Effector memory CD8-positive, alpha-beta T cell (primary cell): Measurements from ENCODE around the gene ERICH2.

ENCODE experiments used
- ATAC-seq: fragments of 150-1000 bp; cut with Tn5 transposase; replicated peaks from 2 replicates; pipeline ENCODE4 v1.10.0; 2021; ENCODE audit warnings: mild to moderate bottlenecking, moderate library complexity
- DNase-seq, 3 experiments: peaks; one replicate each; pipeline ENCODE4 v3.0.0; 2021
- H3K27ac Mint-ChIP-seq, 2 donors: one replicate each; pipeline ENCODE4 v1.8.0; 2022; ENCODE audit warnings: mild to moderate bottlenecking in 2 of 2, mixed read lengths in 2 of 2, moderate library complexity in 2 of 2
- H3K27me3 Mint-ChIP-seq, 2 donors: one replicate each; pipeline ENCODE4 v1.8.0; 2022; ENCODE audit warnings: mixed read lengths in 2 of 2
- H3K36me3 Mint-ChIP-seq: one replicate; pipeline ENCODE4 v1.8.0; 2022; ENCODE audit warnings: mild to moderate bottlenecking, moderate library complexity, mixed read lengths; ENCODE audit not compliant: insufficient read depth
- H3K4me1 Mint-ChIP-seq, 2 donors: one replicate each; pipeline ENCODE4 v1.8.0; 2022; ENCODE audit warnings: low read depth in 2 of 2, mixed read lengths in 2 of 2
- H3K4me3 Mint-ChIP-seq, 2 donors: one replicate each; pipeline ENCODE4 v1.8.0; 2022; ENCODE audit warnings: mild to moderate bottlenecking in 2 of 2, mixed read lengths in 2 of 2, moderate library complexity in 2 of 2
- H3K9me3 Mint-ChIP-seq, 2 donors: one replicate each; pipeline ENCODE4 v1.8.0; 2022; ENCODE audit warnings: mixed read lengths in 2 of 2

ERICH2 gene

GRCh38 chr2:170823088-170823897, 53.1 kb downstream of the ERICH2 start:
- peaks cover 30 to 34% of the 10 kb centered on the region in 2 donors for H3K4me1 Mint-ChIP-seq
- peaks cover 85 to 98% of the 10 kb centered on the region in 2 donors for H3K27me3 Mint-ChIP-seq
- H3K9me3 Mint-ChIP-seq: no peaks in the 10 kb centered on the region
- H3K27ac Mint-ChIP-seq: no peak overlapping the region
- no peak for ATAC-seq
- H3K36me3 Mint-ChIP-seq: no peaks in the 10 kb centered on the region
- peak overlapping the region; percentile 85 for H3K4me3 Mint-ChIP-seq
- no peak for DNase-seq

- no peak for ATAC-seq
- H3K27ac Mint-ChIP-seq: no peak overlapping the region
- H3K4me1 Mint-ChIP-seq: peaks cover 24 to 28% of the 10 kb centered on the region in 2 donors
- H3K36me3 Mint-ChIP-seq: no peaks in the 10 kb centered on the region
- H3K4me3 Mint-ChIP-seq: peak overlapping the region; percentile 17 to 25
- H3K9me3 Mint-ChIP-seq: no peaks in the 10 kb centered on the region
- H3K27me3 Mint-ChIP-seq: peaks cover 85 to 98% of the 10 kb centered on the region in 2 donors
- no peak for DNase-seq
These were observed 53.7 kb downstream of the ERICH2 start for GRCh38 chr2:170823898-170824215.

GRCh38 chr2:170824526-170825015, 54.4 kb downstream of the ERICH2 start:
- H3K9me3 Mint-ChIP-seq: no peaks in the 10 kb centered on the region
- no peak for ATAC-seq
- peaks cover 84 to 98% of the 10 kb centered on the region in 2 donors for H3K27me3 Mint-ChIP-seq
- peak overlapping the region in 1 of 2 donors; percentile 25 for H3K4me3 Mint-ChIP-seq
- no peaks in the 10 kb centered on the region for H3K36me3 Mint-ChIP-seq
- H3K27ac Mint-ChIP-seq: no peak overlapping the region
- no peak for DNase-seq
- peaks cover 24 to 26% of the 10 kb centered on the region in 2 donors for H3K4me1 Mint-ChIP-seq

GRCh38 chr2:170827841-170828532, 57.8 kb downstream of the ERICH2 start:
- Mint-ChIP-seq H3K27me3 (peaks cover 73 to 83% of the 10 kb centered on the region in 2 donors), H3K9me3 (no peaks in the 10 kb centered on the region), H3K4me1 (peaks cover 0 to 2% of the 10 kb centered on the region in 2 donors), H3K4me3 (no peak overlapping the region), H3K36me3 (peaks cover 2% of the 10 kb centered on the region), H3K27ac (no peak overlapping the region)
- ATAC-seq (no peak), DNase-seq (no peak)

- H3K4me3 Mint-ChIP-seq: no peak overlapping the region
- DNase-seq (no peak), ATAC-seq (no peak)
- H3K27me3 Mint-ChIP-seq: peaks cover 75 to 80% of the 10 kb centered on the region in 2 donors
- peaks cover 0 to 2% of the 10 kb centered on the region in 2 donors for H3K4me1 Mint-ChIP-seq
- peaks cover 2% of the 10 kb centered on the region for H3K36me3 Mint-ChIP-seq
- H3K27ac Mint-ChIP-seq: no peak overlapping the region
- no peaks in the 10 kb centered on the region for H3K9me3 Mint-ChIP-seq
These were observed 58.3 kb downstream of the ERICH2 start for GRCh38 chr2:170828533-170828916.

- DNase-seq: no peak
- Mint-ChIP-seq H3K36me3 (peaks cover 2% of the 10 kb centered on the region), H3K27me3 (peaks cover 72 to 75% of the 10 kb centered on the region in 2 donors), H3K4me1 (no peaks in the 10 kb centered on the region), H3K9me3 (no peaks in the 10 kb centered on the region), H3K27ac (no peak overlapping the region), H3K4me3 (no peak overlapping the region)
- no peak for ATAC-seq
These were observed 58.9 kb downstream of the ERICH2 start for GRCh38 chr2:170829036-170829435.

GRCh38 chr2:170830166-170830565, 60.0 kb downstream of the ERICH2 start:
- H3K36me3 Mint-ChIP-seq: peaks cover 2% of the 10 kb centered on the region

GRCh38 chr2:170831115-170831514, 60.9 kb downstream of the ERICH2 start:
- Mint-ChIP-seq H3K4me3 (no peak overlapping the region), H3K27me3 (peaks cover 54 to 56% of the 10 kb centered on the region in 2 donors), H3K9me3 (no peaks in the 10 kb centered on the region), H3K4me1 (no peaks in the 10 kb centered on the region), H3K36me3 (peaks cover 2% of the 10 kb centered on the region), H3K27ac (no peak overlapping the region)
- DNase-seq (no peak), ATAC-seq (no peak)

More at GRCh38 chr2:170830166-170830565, 60.0 kb downstream of the ERICH2 start:
- Mint-ChIP-seq H3K27me3 (peaks cover 60 to 63% of the 10 kb centered on the region in 2 donors), H3K9me3 (no peaks in the 10 kb centered on the region), H3K4me1 (no peaks in the 10 kb centered on the region), H3K27ac (no peak overlapping the region), H3K4me3 (no peak overlapping the region)
- ATAC-seq: no peak
- DNase-seq: no peak

GRCh38 chr2:170836027-170836426, 65.8 kb downstream of the ERICH2 start:
- no peaks in the 10 kb centered on the region for H3K4me1 Mint-ChIP-seq
- DNase-seq: no peak
- H3K4me3 Mint-ChIP-seq: no peak overlapping the region
- peaks cover 2% of the 10 kb centered on the region for H3K36me3 Mint-ChIP-seq
- H3K27ac Mint-ChIP-seq: no peak overlapping the region
- peaks cover 28 to 41% of the 10 kb centered on the region in 2 donors for H3K27me3 Mint-ChIP-seq
- no peak for ATAC-seq
- no peaks in the 10 kb centered on the region for H3K9me3 Mint-ChIP-seq

- Mint-ChIP-seq H3K4me1 (peaks cover 6 to 17% of the 10 kb centered on the region in 2 donors), H3K4me3 (no peak overlapping the region), H3K36me3 (no peaks in the 10 kb centered on the region), H3K27ac (no peak overlapping the region), H3K9me3 (no peaks in the 10 kb centered on the region), H3K27me3 (peaks cover 23 to 28% of the 10 kb centered on the region in 2 donors)
- no peak for ATAC-seq
- DNase-seq: no peak
These were observed 70.6 kb downstream of the ERICH2 start for GRCh38 chr2:170840717-170841210.

- Mint-ChIP-seq H3K36me3 (no peaks in the 10 kb centered on the region), H3K4me1 (peaks cover 6 to 17% of the 10 kb centered on the region in 2 donors), H3K4me3 (no peak overlapping the region), H3K9me3 (no peaks in the 10 kb centered on the region), H3K27ac (no peak overlapping the region), H3K27me3 (peaks cover 21% of the 10 kb centered on the region in 2 donors)
- ATAC-seq: no peak
- DNase-seq: no peak
These were observed 72.6 kb downstream of the ERICH2 start for GRCh38 chr2:170842785-170843184.

- H3K36me3 Mint-ChIP-seq: no peaks in the 10 kb centered on the region
- no peaks in the 10 kb centered on the region for H3K9me3 Mint-ChIP-seq
- peaks cover 6 to 17% of the 10 kb centered on the region in 2 donors for H3K4me1 Mint-ChIP-seq
- H3K27me3 Mint-ChIP-seq: peaks cover 13% of the 10 kb centered on the region in 2 donors
- no peak overlapping the region for H3K27ac Mint-ChIP-seq
- no peak for DNase-seq
- peak; percentile 63 for ATAC-seq
- H3K4me3 Mint-ChIP-seq: peak overlapping the region; percentile 3 to 20
These were observed 73.5 kb downstream of the ERICH2 start for GRCh38 chr2:170843656-170844055.

- Mint-ChIP-seq H3K27ac (no peak overlapping the region), H3K4me3 (no peak overlapping the region), H3K9me3 (no peaks in the 10 kb centered on the region), H3K4me1 (peaks cover 6 to 17% of the 10 kb centered on the region in 2 donors), H3K36me3 (no peaks in the 10 kb centered on the region), H3K27me3 (no peaks in the 10 kb centered on the region)
- DNase-seq (no peak), ATAC-seq (no peak)
These were observed 75.2 kb downstream of the ERICH2 start for GRCh38 chr2:170845343-170845742.
